Fibroblast of villous mesenchyme (primary cell): ENCODE data around the gene PBX1. TPM values are rescaled to one million over a fixed set of nuclear protein-coding genes. Genes with fewer than 3 reads are reported as not detected.

Experiments used
- DNase-seq: peaks from one replicate; pipeline ENCODE4 v3.0.0-alpha.2; 2010; ENCODE audit warnings: low read depth
- H3K4me3 ChIP-seq: 2 replicates; pipeline ENCODE4 v1.5.1; 2011; ENCODE audit warnings: low read depth, mild to moderate bottlenecking, low read length
- CTCF ChIP-seq: IDR thresholded peaks from 2 replicates; pipeline ENCODE4 v1.5.1; 2012; ENCODE audit warnings: low read depth, mild to moderate bottlenecking, low read length; ENCODE audit not compliant: insufficient read depth
- total RNA-seq: library from RNA; depleted of rRNA; stranded (reverse); fragments of >200 nt; gene quantifications from 2 replicates; pipeline ENCODE4 v1.2.3, GENCODE V29; 2012

Gene PBX1
- total RNA-seq, 1 donor, result 67.4 TPM

GRCh38 chr1:164636757-164637156, 77.8 kb downstream of the PBX1 start:
- DNase-seq, result peak; percentile 32

GRCh38 chr1:164637461-164638375, 78.7 kb downstream of the PBX1 start:
- TF ChIP-seq CTCF, result no peak
- peak; percentile 62 for DNase-seq
- H3K4me3 ChIP-seq, result no peak overlapping the region

More at GRCh38 chr1:164636757-164637156, 77.8 kb downstream of the PBX1 start:
- no peak for TF ChIP-seq CTCF
- no peak overlapping the region for H3K4me3 ChIP-seq

GRCh38 chr1:164638492-164639202, 79.7 kb downstream of the PBX1 start:
- no peak overlapping the region for H3K4me3 ChIP-seq
- no peak for DNase-seq
- no peak for TF ChIP-seq CTCF

- peak; percentile 92 for DNase-seq
- TF ChIP-seq CTCF, result no peak
- H3K4me3 ChIP-seq, result no peak overlapping the region
Observed at GRCh38 chr1:164640686-164641352, 81.8 kb downstream of the PBX1 start.

- TF ChIP-seq CTCF, result no peak
- no peak overlapping the region for H3K4me3 ChIP-seq
- DNase-seq, result peak; percentile 67
Observed at GRCh38 chr1:164641353-164641730, 82.4 kb downstream of the PBX1 start.

- H3K4me3 ChIP-seq, result no peak overlapping the region
- no peak for TF ChIP-seq CTCF
- no peak for DNase-seq
Observed at GRCh38 chr1:164643018-164643417, 84.0 kb downstream of the PBX1 start.
